ENCODE measurements around the gene MAOB.
"Not testable (repeated sequence)": the region's sequence is repeated elsewhere in the genome, so short reads cannot be mapped to it uniquely, and the experiment has no call there.

Gene MAOB

GRCh38 chrX:43882294-43882681 lies at the start of gene MAOB:
Gene MAOB (minus strand): TSS chrX:43882450. CDS start chrX:43882299, 151 bp downstream.
- in situ Hi-C loops (cut with MboI; ENCODE audit: low pct_unique_long_range_greater_than_20kb, low sequenced_read_pairs, unreplicated experiment) = no loop called here
- no peak for TF ChIP-seq CTCF (IDR thresholded peaks at IDR 0.05; ENCODE audit: extremely low read depth, insufficient read depth, missing control alignments)
- no peak for DNase-seq (ENCODE audit: low spot score)

GRCh38 chrX:43922032-43922431 lies 39.8 kb upstream of the MAOB start:
- DNase-seq (ENCODE audit: low spot score); in situ Hi-C loops (cut with MboI; ENCODE audit: low pct_unique_long_range_greater_than_20kb, low sequenced_read_pairs, unreplicated experiment): not testable (repeated sequence)

- DNase-seq (ENCODE audit: low spot score); in situ Hi-C loops (cut with MboI; ENCODE audit: low pct_unique_long_range_greater_than_20kb, low sequenced_read_pairs, unreplicated experiment): not testable (repeated sequence)
These were observed 28.5 kb upstream of the MAOB start for GRCh38 chrX:43910772-43911171.

GRCh38 chrX:43910012-43910411 lies 27.8 kb upstream of the MAOB start:
- no peak for DNase-seq (ENCODE audit: low spot score)
- in situ Hi-C loops (cut with MboI; ENCODE audit: low pct_unique_long_range_greater_than_20kb, low sequenced_read_pairs, unreplicated experiment) = no loop called here

GRCh38 chrX:43909141-43909540 lies 26.9 kb upstream of the MAOB start:
- no peak for DNase-seq (ENCODE audit: low spot score)
- no peak for TF ChIP-seq CTCF (IDR thresholded peaks at IDR 0.05; ENCODE audit: extremely low read depth, insufficient read depth, missing control alignments)
- in situ Hi-C loops (cut with MboI; ENCODE audit: low pct_unique_long_range_greater_than_20kb, low sequenced_read_pairs, unreplicated experiment) = no loop called here

More at GRCh38 chrX:43910012-43910411, 27.8 kb upstream of the MAOB start:
- no peak for TF ChIP-seq CTCF (IDR thresholded peaks at IDR 0.05; ENCODE audit: extremely low read depth, insufficient read depth, missing control alignments)

GRCh38 chrX:43899878-43900815 lies 17.9 kb upstream of the MAOB start:
- no peak for DNase-seq (ENCODE audit: low spot score)
- in situ Hi-C loops (cut with MboI; ENCODE audit: low pct_unique_long_range_greater_than_20kb, low sequenced_read_pairs, unreplicated experiment) = no loop called here
- no peak for TF ChIP-seq CTCF (IDR thresholded peaks at IDR 0.05; ENCODE audit: extremely low read depth, insufficient read depth, missing control alignments)

GRCh38 chrX:43898406-43899035 lies 16.3 kb upstream of the MAOB start:
- DNase-seq (ENCODE audit: low spot score) = no peak
- TF ChIP-seq CTCF (IDR thresholded peaks at IDR 0.05; ENCODE audit: extremely low read depth, insufficient read depth, missing control alignments) = no peak
- in situ Hi-C loops (cut with MboI; ENCODE audit: low pct_unique_long_range_greater_than_20kb, low sequenced_read_pairs, unreplicated experiment) = no loop called here
